Erythroblast (primary cell): ENCODE results near the gene KBTBD8.

Experiments
- GATA1 ChIP-seq: IDR thresholded peaks from 2 replicates; pipeline ENCODE4 v1.6.1; 2011; ENCODE audit warnings: low read depth, mild to moderate bottlenecking, control low read depth, low read length, moderate library complexity
- POLR2A ChIP-seq: IDR thresholded peaks from 2 replicates; pipeline ENCODE4 v1.6.1; 2011; ENCODE audit warnings: mild to moderate bottlenecking, low read length

GRCh38 chr3:66998904-66999235 is 763 bp downstream of the KBTBD8 start:
- TF ChIP-seq POLR2A (no peak), GATA1 (no peak)
